A549 (cell line): ENCODE results near the gene E2F2. TPM values are rescaled to one million over a fixed set of nuclear protein-coding genes. Genes with fewer than 3 reads are reported as not detected.

Experiments
- ATAC-seq, 2 experiments: fragments of 200-7000 bp in 1 of 2; fragments of >200 bp in 1 of 2; cut with Nextera tagmentation in 1 of 2; cut with Tn5 transposase in 1 of 2; 3 replicates each; pipeline versions ENCODE4 v1.8.0 to v1.9.1; 2018 to 2020; ENCODE audit warnings: mild to moderate bottlenecking in 1 of 2, moderate library complexity in 1 of 2
- CTCF ChIA-PET: fragments of 300-600 bp; sonication (Branson Sonifier 250); formaldehyde crosslinking; extraction: SDS; loops from one replicate; lab custom pipeline; 2021; ENCODE audit warnings: antibody characterized with exemption, inconsistent platforms; lab: Yijun Ruan, JAX
- POLR2A ChIA-PET: fragments of 350-600 bp; formaldehyde crosslinking; extraction: SDS; loops from one replicate; lab custom pipeline; 2021; ENCODE audit warnings: antibody characterized with exemption, inconsistent platforms; lab: Yijun Ruan, JAX
- DNase-seq, 2 experiments: peaks; one replicate each; pipeline versions ENCODE4 v3.0.0 to v3.0.0-alpha.2; 2011 to 2016; ENCODE audit warnings: low read depth in 1 of 2, low spot score in 1 of 2
- FAIRE-seq: peaks from 2 replicates; lab custom pipeline; 2011; peaks lifted over from hg19 to GRCh38; lab: Jason Lieb, UNC
- H3K27ac ChIP-seq, 2 experiments: fragments of >200 bp; sonication (Bioruptor Twin); formaldehyde crosslinking; 3 replicates each; pipeline ENCODE4 v1.5.1; 2016 to 2017
- H3K4me1 ChIP-seq: fragments of >200 bp; sonication (Bioruptor Twin); formaldehyde crosslinking; 3 replicates; pipeline ENCODE4 v1.6.1; 2016
- H3K4me2 ChIP-seq: fragments of >200 bp; sonication (Bioruptor Twin); formaldehyde crosslinking; 3 replicates; pipeline ENCODE4 v1.6.1; 2016
- H3K4me3 ChIP-seq: fragments of >200 bp; sonication (Bioruptor Twin); formaldehyde crosslinking; 3 replicates; pipeline ENCODE4 v1.5.1; 2016
- H3K9me3 ChIP-seq: fragments of >200 bp; sonication (Bioruptor Twin); formaldehyde crosslinking; 3 replicates; pipeline ENCODE4 v1.6.1; 2016
- CBX2 ChIP-seq: fragments of 200-600 bp; sonication (generic); IDR thresholded peaks from 2 replicates; pipeline ENCODE4 v1.6.1; 2016; ENCODE audit warnings: low read depth, mild to moderate bottlenecking, borderline replicate concordance
- CBX8 ChIP-seq: fragments of 200-600 bp; sonication (generic); IDR thresholded peaks from 2 replicates; pipeline ENCODE4 v1.6.1; 2016
- CHD2 ChIP-seq: fragments of 150-350 bp; IDR thresholded peaks from 2 replicates; pipeline ENCODE4 v1.6.1; 2014; ENCODE audit warnings: low read length; ENCODE audit not compliant: partially characterized antibody
- CHD4 ChIP-seq: fragments of 200-600 bp; sonication (generic); IDR thresholded peaks from 2 replicates; pipeline ENCODE4 v1.6.1; 2016; ENCODE audit warnings: antibody characterized with exemption, mild to moderate bottlenecking, borderline replicate concordance
- ESRRA ChIP-seq: fragments of 150-350 bp; IDR thresholded peaks from 2 replicates; pipeline ENCODE4 v1.6.1; 2014; ENCODE audit warnings: mild to moderate bottlenecking, low read length, borderline replicate concordance
- FOSB ChIP-seq: fragments of 250-450 bp; sonication (Bioruptor Pico); IDR thresholded peaks from 2 replicates; pipeline ENCODE4 v1.5.0; 2020; ENCODE audit warnings: mild to moderate bottlenecking, moderate library complexity
- FOSL2 ChIP-seq, 2 experiments: fragments of 450-650 bp in 1 of 2; fragments of >200 bp in 1 of 2; sonication (Bioruptor Twin) in 1 of 2; formaldehyde crosslinking; IDR thresholded peaks; 2 replicates each; pipeline versions ENCODE4 v1.5.0 to v1.6.1; 2016 to 2020; ENCODE audit warnings: mild to moderate bottlenecking in 1 of 2, moderate library complexity in 1 of 2
- FOXS1 ChIP-seq: fragments of 250-450 bp; sonication (Bioruptor Pico); IDR thresholded peaks from 2 replicates; pipeline ENCODE4 v1.5.0; 2020; ENCODE audit warnings: mild to moderate bottlenecking, moderate library complexity
- GATA3 ChIP-seq: IDR thresholded peaks from 2 replicates; pipeline ENCODE4 v1.6.1; 2012; ENCODE audit warnings: borderline replicate concordance
- HOXA7 ChIP-seq: fragments of 250-450 bp; sonication (Bioruptor Pico); IDR thresholded peaks from 2 replicates; pipeline ENCODE4 v1.5.0; 2020; ENCODE audit warnings: mild to moderate bottlenecking, moderate library complexity
- HOXB13 ChIP-seq: fragments of 250-450 bp; sonication (Bioruptor Pico); IDR thresholded peaks from 2 replicates; pipeline ENCODE4 v1.5.0; 2020; ENCODE audit warnings: low read depth, mild to moderate bottlenecking, moderate library complexity
- HOXB5 ChIP-seq: fragments of 250-450 bp; sonication (Bioruptor Pico); IDR thresholded peaks from 2 replicates; pipeline ENCODE4 v1.5.0; 2020; ENCODE audit warnings: mild to moderate bottlenecking, moderate library complexity
- JUN ChIP-seq, 2 experiments: fragments of >200 bp; sonication (Bioruptor Twin); formaldehyde crosslinking; IDR thresholded peaks; 2 replicates in 1 of 2; 3 replicates in 1 of 2; pipeline ENCODE4 v1.6.1; 2016 to 2017
- KDM5A ChIP-seq: fragments of 200-600 bp; sonication (generic); IDR thresholded peaks from 2 replicates; pipeline ENCODE4 v1.6.1; 2016; ENCODE audit warnings: antibody characterized with exemption, mild to moderate bottlenecking
- NFE2L2 ChIP-seq: fragments of 150-350 bp; conservative IDR thresholded peaks from 2 replicates; pipeline ENCODE4 v1.6.1; 2014; ENCODE audit warnings: low read length
- NR3C1 ChIP-seq: fragments of >200 bp; sonication (Bioruptor Twin); formaldehyde crosslinking; IDR thresholded peaks from 3 replicates; pipeline ENCODE4 v1.6.1; 2017
- POLR2A ChIP-seq: IDR thresholded peaks from 2 replicates; pipeline ENCODE4 v1.6.1; 2012; ENCODE audit warnings: mild to moderate bottlenecking, low read length
- RAD21 ChIP-seq, 2 experiments: fragments of >200 bp in 1 of 2; sonication (Bioruptor Twin) in 1 of 2; formaldehyde crosslinking in 1 of 2; IDR thresholded peaks in 1 of 2; conservative IDR thresholded peaks in 1 of 2; 2 replicates in 1 of 2; 3 replicates in 1 of 2; pipeline ENCODE4 v1.6.1; 2012 to 2018; ENCODE audit warnings: inconsistent platforms in 1 of 2
- RARB ChIP-seq: fragments of 250-450 bp; sonication (Bioruptor Pico); IDR thresholded peaks from 2 replicates; pipeline ENCODE4 v1.8.0; 2021; ENCODE audit warnings: mild to moderate bottlenecking, moderate library complexity
- SMC3 ChIP-seq: fragments of >200 bp; sonication (Bioruptor Twin); formaldehyde crosslinking; IDR thresholded peaks from 3 replicates; pipeline ENCODE4 v1.6.1; 2018; ENCODE audit warnings: inconsistent platforms
- SREBF2 ChIP-seq: fragments of 450-650 bp; IDR thresholded peaks from 2 replicates; pipeline ENCODE4 v1.6.1; 2014; ENCODE audit warnings: mild to moderate bottlenecking, moderate library complexity
- ZC3H11A ChIP-seq: fragments of 450-650 bp; IDR thresholded peaks from 2 replicates; pipeline ENCODE4 v1.6.1; 2014; ENCODE audit warnings: antibody characterized with exemption, mild to moderate bottlenecking
- ZFP36 ChIP-seq: fragments of 450-650 bp; IDR thresholded peaks from 2 replicates; pipeline ENCODE4 v1.6.1; 2014; ENCODE audit warnings: borderline replicate concordance; ENCODE audit not compliant: partially characterized antibody
- ZSCAN20 ChIP-seq: fragments of 250-450 bp; sonication (Bioruptor Pico); IDR thresholded peaks from 2 replicates; pipeline ENCODE4 v1.8.0; 2022; ENCODE audit warnings: mild to moderate bottlenecking, moderate library complexity
- WGBS: methylation state at CpG from one replicate; pipeline ENCODE4 v1.1.6; 2017; ENCODE audit errors: missing lambda C conversion rate; 5-methylcytosine and 5-hydroxymethylcytosine counted together
- polyA plus RNA-seq, 4 experiments: library from polyadenylated mRNA; depleted of rRNA in 3 of 4; stranded (reverse); fragments of >200 nt; fragmentation: RNase III in 1 of 4; extraction: RNeasy Plus Mini Kit Qiagen cat#74134 plus additional on column Dnase treatment in 1 of 4; gene quantifications; 2 replicates in 3 of 4; 3 replicates in 1 of 4; pipeline ENCODE4 v1.2.3, GENCODE V29; 2011 to 2017
- TF ChIP-seq, protein P1 (sequence below): fragments of 250-450 bp; sonication (Bioruptor Pico); IDR thresholded peaks from 2 replicates; pipeline ENCODE4 v1.5.0; 2020; ENCODE audit warnings: low read depth, mild to moderate bottlenecking, moderate library complexity
- TF ChIP-seq, protein P2 (sequence below): fragments of 250-450 bp; sonication (Bioruptor Pico); IDR thresholded peaks from 2 replicates; pipeline ENCODE4 v1.5.0; 2021; ENCODE audit warnings: mild to moderate bottlenecking, moderate library complexity, borderline replicate concordance
- TF ChIP-seq, protein P3 (sequence below): fragments of 150-350 bp; IDR thresholded peaks from 2 replicates; pipeline ENCODE4 v1.6.1; 2014; ENCODE audit warnings: low read depth, mild to moderate bottlenecking, low read length
- TF ChIP-seq, protein P4 (sequence below): fragments of 200-600 bp; sonication (generic); IDR thresholded peaks from 2 replicates; pipeline ENCODE4 v1.6.1; 2016; ENCODE audit warnings: antibody characterized with exemption, mild to moderate bottlenecking, moderate library complexity
- TF ChIP-seq, protein P5 (sequence below): IDR thresholded peaks from 2 replicates; pipeline ENCODE4 v1.6.1; 2012
- TF ChIP-seq, protein P6 (sequence below): fragments of >200 bp; sonication (Bioruptor Twin); formaldehyde crosslinking; IDR thresholded peaks from 2 replicates; pipeline ENCODE4 v1.6.1; 2016

Gene E2F2
- polyA plus RNA-seq, 2 of the 4 experiments (the other 2 are of a cell fraction): 0.90 to 3.4 TPM

DNA sequence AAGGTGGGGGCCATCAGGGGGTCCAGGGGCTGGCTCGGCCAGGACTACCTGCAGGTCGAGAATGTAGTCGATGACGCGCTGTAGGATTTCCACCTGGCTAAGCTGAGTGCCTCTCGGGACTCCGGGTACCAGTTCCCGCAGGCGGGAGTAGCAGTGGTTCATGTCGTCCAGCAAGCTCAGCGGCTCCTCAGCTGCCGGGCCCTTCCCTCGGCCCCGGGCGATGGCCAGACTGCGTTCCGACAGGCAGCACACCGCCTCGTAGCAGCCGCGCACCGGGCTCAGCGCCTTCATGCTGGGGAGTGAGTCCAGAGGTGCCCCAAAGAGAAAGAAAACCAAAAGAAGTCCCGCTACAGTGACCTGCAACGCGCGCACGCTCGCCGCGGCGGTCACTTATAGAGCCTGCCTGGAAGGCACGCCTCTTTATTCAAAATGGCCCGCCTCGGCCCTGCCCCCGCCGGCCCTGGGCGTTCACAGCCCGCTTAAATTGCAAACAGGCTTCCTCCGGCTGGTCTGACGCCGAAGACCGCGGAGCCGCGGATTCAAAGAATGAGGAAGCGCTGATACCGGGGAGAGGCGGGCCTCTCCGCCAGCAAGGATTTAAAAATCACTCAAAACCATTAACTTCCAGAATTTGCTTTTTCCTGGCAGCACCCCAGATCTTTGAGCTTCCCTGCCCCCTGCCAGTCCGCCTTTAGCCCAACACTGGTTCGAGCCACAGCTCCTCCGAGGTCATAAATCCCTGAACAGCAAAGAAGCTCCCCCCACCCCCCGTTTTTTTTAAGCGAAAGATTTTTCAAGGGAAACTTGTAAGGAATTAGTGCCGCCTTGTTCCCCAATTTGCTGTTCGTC is 28.3 kb upstream of the E2F2 start, which contains the start of gene ID3:
Gene ID3, minus strand, starts transcription at position 366 of the 849 bp plus-strand sequence. Its CDS starts 75 bp downstream, at position 291.
- peak; percentile 54 to 95 for DNase-seq
- H3K27ac ChIP-seq: peak within 1 kb of the TSS; percentile 96 to 98
- ChIA-PET CTCF (interaction anchor here (0.6 to 29.3 kb wide), 10 partner anchors 11 to 139 kb away, joined by 3 to 699 read pairs (median 4); no protein-coding TSS in a partner anchor), POLR2A (interaction anchor here (0.6 to 11.2 kb wide), 16 partner anchors 8 to 841 kb away, joined by 3 to 168 read pairs (median 6); partner anchors contain the start of genes E2F2 and RPL11)
- no peak for FAIRE-seq
- ATAC-seq: peak; percentile 24 to 47
- H3K9me3 ChIP-seq: no peaks in the 10 kb centered on the region
- peak within 1 kb of the TSS; percentile 92 for H3K4me3 ChIP-seq
- peak within 1 kb of the TSS; percentile 96 for H3K4me2 ChIP-seq
- WGBS: under 1% methylated on average over 20 of the region's 57 CpGs
- H3K4me1 ChIP-seq: peaks cover 61% of the 10 kb centered on the region
- no peak for TF ChIP-seq CBX8
- TF ChIP-seq NFE2L2: no peak
- TF ChIP-seq HOXB13 (CRISPR knock-in tag): no peak
- TF ChIP-seq, protein P1, sequence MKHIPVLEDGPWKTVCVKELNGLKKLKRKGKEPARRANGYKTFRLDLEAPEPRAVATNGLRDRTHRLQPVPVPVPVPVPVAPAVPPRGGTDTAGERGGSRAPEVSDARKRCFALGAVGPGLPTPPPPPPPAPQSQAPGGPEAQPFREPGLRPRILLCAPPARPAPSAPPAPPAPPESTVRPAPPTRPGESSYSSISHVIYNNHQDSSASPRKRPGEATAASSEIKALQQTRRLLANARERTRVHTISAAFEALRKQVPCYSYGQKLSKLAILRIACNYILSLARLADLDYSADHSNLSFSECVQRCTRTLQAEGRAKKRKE (CRISPR knock-in tag): no peak
- peak; percentile 73; the same call in 1 of the 2 replicates for TF ChIP-seq RARB (CRISPR knock-in tag)
- TF ChIP-seq, protein P2, sequence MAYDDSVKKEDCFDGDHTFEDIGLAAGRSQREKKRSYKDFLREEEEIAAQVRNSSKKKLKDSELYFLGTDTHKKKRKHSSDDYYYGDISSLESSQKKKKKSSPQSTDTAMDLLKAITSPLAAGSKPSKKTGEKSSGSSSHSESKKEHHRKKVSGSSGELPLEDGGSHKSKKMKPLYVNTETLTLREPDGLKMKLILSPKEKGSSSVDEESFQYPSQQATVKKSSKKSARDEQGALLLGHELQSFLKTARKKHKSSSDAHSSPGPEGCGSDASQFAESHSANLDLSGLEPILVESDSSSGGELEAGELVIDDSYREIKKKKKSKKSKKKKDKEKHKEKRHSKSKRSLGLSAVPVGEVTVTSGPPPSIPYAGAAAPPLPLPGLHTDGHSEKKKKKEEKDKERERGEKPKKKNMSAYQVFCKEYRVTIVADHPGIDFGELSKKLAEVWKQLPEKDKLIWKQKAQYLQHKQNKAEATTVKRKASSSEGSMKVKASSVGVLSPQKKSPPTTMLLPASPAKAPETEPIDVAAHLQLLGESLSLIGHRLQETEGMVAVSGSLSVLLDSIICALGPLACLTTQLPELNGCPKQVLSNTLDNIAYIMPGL (CRISPR knock-in tag): no peak
- TF ChIP-seq FOSB (CRISPR knock-in tag): no peak
- TF ChIP-seq FOSL2 (IDR thresholded peaks at IDR 0.05): no peak
- TF ChIP-seq FOSL2 (CRISPR knock-in tag; IDR thresholded peaks at IDR 0.05): no peak
- no peak; a peak in 2 of 5 replicates for TF ChIP-seq RAD21 (conservative IDR thresholded peaks at IDR 0.05 in 1 of 2, IDR thresholded peaks at IDR 0.05 in 1 of 2)
- TF ChIP-seq SMC3: no peak
- TF ChIP-seq CHD4: no peak
- no peak for TF ChIP-seq HOXA7 (CRISPR knock-in tag)
- TF ChIP-seq, protein P3, sequence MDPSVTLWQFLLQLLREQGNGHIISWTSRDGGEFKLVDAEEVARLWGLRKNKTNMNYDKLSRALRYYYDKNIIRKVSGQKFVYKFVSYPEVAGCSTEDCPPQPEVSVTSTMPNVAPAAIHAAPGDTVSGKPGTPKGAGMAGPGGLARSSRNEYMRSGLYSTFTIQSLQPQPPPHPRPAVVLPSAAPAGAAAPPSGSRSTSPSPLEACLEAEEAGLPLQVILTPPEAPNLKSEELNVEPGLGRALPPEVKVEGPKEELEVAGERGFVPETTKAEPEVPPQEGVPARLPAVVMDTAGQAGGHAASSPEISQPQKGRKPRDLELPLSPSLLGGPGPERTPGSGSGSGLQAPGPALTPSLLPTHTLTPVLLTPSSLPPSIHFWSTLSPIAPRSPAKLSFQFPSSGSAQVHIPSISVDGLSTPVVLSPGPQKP: no peak
- no peak for TF ChIP-seq CHD2
- no peak for TF ChIP-seq ZC3H11A
- TF ChIP-seq, protein P4, sequence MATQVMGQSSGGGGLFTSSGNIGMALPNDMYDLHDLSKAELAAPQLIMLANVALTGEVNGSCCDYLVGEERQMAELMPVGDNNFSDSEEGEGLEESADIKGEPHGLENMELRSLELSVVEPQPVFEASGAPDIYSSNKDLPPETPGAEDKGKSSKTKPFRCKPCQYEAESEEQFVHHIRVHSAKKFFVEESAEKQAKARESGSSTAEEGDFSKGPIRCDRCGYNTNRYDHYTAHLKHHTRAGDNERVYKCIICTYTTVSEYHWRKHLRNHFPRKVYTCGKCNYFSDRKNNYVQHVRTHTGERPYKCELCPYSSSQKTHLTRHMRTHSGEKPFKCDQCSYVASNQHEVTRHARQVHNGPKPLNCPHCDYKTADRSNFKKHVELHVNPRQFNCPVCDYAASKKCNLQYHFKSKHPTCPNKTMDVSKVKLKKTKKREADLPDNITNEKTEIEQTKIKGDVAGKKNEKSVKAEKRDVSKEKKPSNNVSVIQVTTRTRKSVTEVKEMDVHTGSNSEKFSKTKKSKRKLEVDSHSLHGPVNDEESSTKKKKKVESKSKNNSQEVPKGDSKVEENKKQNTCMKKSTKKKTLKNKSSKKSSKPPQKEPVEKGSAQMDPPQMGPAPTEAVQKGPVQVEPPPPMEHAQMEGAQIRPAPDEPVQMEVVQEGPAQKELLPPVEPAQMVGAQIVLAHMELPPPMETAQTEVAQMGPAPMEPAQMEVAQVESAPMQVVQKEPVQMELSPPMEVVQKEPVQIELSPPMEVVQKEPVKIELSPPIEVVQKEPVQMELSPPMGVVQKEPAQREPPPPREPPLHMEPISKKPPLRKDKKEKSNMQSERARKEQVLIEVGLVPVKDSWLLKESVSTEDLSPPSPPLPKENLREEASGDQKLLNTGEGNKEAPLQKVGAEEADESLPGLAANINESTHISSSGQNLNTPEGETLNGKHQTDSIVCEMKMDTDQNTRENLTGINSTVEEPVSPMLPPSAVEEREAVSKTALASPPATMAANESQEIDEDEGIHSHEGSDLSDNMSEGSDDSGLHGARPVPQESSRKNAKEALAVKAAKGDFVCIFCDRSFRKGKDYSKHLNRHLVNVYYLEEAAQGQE: no peak; the same call in 1 of the 2 replicates
- TF ChIP-seq SREBF2: no peak
- peak; percentile 96 for TF ChIP-seq POLR2A
- TF ChIP-seq ZSCAN20 (CRISPR knock-in tag): no peak
- TF ChIP-seq GATA3: no peak
- no peak for TF ChIP-seq FOXS1
- TF ChIP-seq ZFP36: no peak
- TF ChIP-seq JUN (IDR thresholded peaks at IDR 0.05): peak; percentile 96 to 99
- TF ChIP-seq, protein P5, sequence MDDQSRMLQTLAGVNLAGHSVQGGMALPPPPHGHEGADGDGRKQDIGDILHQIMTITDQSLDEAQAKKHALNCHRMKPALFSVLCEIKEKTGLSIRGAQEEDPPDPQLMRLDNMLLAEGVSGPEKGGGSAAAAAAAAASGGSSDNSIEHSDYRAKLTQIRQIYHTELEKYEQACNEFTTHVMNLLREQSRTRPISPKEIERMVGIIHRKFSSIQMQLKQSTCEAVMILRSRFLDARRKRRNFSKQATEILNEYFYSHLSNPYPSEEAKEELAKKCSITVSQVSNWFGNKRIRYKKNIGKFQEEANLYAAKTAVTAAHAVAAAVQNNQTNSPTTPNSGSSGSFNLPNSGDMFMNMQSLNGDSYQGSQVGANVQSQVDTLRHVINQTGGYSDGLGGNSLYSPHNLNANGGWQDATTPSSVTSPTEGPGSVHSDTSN: no peak
- no peak for TF ChIP-seq KDM5A
- no peak for TF ChIP-seq NR3C1
- TF ChIP-seq HOXB5 (CRISPR knock-in tag): no peak
- TF ChIP-seq, protein P6, sequence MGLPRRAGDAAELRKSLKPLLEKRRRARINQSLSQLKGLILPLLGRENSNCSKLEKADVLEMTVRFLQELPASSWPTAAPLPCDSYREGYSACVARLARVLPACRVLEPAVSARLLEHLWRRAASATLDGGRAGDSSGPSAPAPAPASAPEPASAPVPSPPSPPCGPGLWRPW: no peak
- no peak for TF ChIP-seq ESRRA
- no peak for TF ChIP-seq CBX2
